NCI-H524 treated with DMSO at 0.1 percent for 48 hours (cell line): ENCODE data around the gene OBP2B.

Source experiments
- DNase-seq: peaks from one replicate; lab custom pipeline; 2025; lab: John Stamatoyannopoulos, UW

Gene OBP2B

DNA sequence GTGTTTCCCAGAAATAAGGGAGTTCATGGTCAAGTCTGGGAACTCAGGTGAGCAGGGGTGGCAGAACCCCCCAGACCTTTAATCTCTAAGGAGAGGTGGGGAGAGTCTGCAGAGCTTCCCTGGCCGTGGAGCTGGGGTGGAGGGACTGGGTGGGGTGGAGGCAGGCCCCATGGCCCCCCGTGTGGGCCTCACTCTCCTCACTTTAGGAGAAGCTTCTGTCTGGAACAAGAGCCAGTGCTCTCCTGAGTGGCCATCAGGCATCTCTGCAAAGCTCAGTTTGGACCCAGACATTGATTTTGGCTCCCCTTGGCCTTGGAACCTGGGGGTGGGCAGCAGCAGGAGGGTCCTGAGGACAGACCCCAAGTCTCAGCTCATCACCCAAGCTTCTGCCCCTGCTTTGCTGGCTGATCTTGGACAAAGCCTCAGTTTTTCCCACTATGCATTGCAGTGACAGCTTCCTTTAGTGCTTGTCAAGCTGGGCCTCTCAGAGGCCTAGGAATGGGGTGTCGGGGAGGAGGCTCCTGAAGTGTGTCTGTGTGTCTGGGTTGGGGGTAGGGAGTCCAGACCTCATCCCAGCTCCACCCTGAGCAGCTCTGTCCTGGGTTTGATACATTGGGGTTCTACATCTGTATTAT, 41.8 kb downstream of the OBP2B start:
- DNase-seq = no peak

DNA sequence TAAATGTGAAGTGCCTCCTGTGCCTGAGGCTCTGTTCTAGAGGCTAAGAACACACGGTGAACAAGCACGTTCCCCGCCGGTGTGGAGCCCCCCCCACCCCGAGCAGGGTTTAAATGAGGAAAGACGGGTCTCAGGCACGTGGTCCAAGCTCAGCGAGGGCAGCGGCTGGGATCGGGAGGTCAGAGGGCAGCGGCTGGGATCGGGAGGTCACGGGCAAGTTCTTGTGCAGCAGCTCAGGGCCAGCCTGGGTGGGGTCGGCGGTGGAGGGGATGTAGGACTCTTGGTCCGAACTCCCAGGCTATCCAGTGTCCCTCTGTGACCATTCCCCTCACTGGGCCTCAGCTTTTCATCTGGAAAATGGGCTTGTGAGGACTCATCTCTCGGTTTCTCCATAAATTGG, 42.7 kb downstream of the OBP2B start:
- DNase-seq = no peak

DNA sequence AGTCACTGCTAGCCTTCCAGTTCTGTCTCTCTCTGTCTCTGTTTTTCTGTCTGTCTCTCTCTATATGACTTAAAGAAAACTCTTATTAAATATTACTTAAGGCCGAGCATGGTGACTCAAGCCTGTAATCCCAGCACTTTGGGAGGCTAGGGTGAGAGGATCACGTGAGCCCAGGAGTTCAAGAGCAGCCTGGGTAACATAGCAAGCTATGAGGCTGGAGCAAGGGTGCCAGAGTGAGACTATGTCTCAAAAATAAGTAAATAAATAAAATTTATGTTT, 43.7 kb downstream of the OBP2B start:
- no peak for DNase-seq

DNA sequence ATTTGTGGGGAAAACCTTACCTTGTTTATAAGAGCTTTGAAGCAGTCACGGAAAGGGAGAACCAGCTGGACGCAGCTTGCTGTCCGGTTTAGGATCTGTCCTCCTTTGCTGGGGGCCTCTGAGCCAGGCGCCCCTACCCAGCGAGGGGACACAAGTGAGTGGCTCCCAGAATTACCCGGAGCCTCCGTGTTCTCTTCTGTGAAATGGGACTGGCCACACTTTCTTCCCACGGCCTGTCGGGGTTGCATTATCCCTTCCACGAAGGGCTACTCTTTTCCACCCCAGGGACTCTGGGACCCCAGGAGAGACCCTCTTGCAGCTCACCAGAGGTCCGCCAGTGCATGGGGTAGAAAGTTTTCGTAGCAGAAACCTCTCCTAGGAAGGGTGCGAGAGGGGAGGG, 44.9 kb downstream of the OBP2B start:
- no peak for DNase-seq

DNA sequence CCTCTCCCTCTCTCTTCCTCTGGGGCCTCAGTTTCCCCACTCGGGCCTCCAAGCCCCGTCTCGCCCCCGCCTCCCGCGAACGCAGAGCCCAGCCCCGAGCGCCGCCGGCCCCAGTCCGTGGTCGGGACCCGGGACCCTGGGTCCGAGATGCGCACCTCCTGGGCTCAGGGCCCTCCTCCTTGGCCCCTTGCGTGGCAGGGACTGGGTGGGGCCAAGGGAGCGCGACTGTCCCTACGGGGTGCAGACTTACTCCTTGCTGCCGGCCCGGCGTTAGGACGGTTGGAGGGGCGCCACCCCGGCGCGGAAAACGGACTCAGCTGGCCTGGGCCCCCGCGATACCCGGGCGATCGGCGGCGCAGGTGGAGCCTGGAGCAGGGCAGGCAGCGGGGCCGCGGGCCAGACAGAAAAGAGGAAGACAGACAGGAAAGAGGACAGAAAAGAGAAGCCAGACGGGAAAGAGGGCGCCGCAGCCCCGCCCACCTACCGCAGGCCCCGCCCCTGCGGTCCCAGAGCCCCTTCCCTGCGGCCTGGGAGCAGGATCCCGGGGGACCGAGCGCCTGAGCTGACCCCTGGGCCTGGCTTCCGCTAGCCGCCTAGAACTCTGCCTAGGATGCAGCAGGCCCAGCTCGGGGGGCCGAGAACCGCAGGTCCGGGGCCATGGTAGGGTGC, 45.4 kb downstream of the OBP2B start, which contains the start of gene GBGT1:
Gene GBGT1 (minus strand): TSS at position 411 of the 669 bp plus-strand sequence. CDS start 1,502 bp downstream, outside the sequence.
- DNase-seq = no peak

DNA sequence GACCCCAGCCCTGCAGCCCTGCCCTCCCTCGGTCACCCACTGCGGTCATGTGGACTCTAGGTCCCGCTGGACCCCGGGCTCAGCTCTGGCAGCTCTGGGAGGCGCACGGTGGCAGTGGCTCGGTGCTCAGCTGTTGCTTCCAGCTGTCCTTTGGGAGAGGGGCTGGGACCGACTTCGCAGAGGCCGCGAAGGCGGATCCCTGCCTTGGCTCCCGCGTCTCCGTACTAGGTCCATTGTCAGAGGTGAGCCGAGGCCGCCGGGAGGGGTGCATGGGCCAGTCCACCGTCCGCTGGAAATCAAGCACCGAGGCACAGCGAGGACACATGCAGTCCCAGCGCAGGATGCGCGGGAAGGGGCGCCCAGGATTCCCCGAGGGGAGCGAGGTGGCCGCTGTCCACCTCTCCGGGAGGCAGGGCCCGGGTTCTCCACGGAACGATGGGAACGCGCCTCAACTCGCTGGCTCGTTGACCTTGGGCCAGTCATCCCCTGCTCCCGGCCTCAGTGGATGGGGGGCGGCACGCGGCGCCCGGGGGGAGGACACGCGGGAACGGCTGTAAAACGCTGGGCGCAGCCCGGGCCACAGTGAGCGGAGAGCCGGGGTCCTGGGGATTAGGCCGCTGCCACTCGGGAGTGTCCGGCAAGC, 46.1 kb downstream of the OBP2B start:
- DNase-seq = no peak

DNA sequence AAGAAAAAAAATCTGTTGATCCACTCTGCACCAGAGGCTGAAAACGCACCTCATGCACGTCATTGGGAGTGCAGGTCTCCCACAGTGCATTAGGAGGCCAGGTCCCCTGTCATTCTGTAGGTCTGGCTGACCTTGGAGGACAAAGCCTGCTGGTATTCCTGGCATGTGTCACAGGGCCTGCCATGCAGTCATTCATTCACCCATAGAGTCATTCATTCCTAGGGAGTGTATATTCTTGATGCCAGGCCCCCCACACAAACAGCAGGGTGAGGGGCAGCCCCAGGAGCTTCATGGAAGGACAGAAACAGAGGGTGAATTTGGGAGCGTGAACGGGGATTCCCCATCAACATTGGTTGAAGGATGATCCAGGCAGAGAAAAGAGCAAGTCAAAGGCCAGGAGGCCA, 47.5 kb downstream of the OBP2B start:
- DNase-seq = no peak

DNA sequence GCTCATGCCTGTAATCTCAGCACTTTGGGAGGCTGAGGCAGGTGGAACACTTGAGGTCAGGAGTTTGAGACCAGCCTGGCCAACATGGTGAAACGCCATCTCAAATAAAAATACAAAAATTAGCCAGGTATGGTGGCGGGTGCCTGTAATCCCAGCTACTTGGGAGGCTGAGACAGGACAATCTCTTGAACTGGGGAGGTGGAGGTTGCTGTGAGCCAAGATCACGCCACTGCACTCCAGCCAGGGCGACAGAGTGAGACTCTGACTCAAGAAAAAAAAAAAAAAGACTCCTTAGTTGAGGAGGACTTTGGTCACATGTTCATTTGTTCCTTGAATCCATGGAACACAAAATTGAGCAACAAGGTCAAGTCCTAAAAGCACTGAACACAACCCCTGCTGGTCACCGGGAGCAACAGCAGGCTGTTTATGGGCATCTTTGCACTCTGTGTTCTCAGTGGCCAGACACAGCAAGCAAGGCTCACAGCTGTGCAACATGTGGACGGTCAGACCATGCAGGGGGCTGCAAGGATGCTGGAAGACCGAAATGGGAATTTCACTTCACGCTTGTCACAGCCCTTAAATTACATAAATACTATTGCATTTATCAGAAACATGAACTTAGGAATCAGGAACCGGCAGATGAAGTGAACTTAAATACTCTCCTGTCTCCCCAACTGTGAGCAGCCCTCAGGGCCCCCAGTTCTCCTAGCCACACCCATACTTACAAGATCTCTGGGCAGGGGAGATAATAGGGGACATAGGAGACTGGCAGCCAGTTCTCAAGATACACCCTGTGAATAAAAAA, 48.1 kb downstream of the OBP2B start:
- DNase-seq = no peak

DNA sequence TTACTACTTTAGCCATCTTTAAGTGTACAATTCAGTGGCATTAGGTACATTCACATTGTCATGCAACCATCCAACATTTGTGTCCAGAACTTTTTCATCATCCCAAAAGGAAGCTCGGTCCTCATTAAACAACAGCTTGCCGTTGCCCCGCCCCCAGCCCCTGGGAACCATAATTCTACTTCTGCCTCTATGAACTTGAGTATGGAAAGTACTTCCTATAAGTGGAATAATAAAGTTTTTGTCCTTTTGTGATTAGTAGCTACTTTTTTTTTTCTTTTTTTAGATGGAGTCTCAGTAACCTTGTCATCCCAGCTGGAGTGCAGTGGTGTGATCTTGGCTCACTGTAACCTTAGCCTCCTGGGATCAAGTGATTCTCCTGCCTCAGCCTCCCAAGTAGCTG, 50.4 kb downstream of the OBP2B start:
- DNase-seq = no peak
